NAMALWA (cell line): ENCODE results near the gene OR2C1.

Experiments used
- DNase-seq: peaks from one replicate; pipeline ENCODE4 v3.0.0-alpha.2; 2015; ENCODE audit warnings: low spot score

OR2C1 gene

GRCh38 chr16:3400446-3400778, 44.7 kb downstream of the OR2C1 start:
- no peak for DNase-seq

DNA sequence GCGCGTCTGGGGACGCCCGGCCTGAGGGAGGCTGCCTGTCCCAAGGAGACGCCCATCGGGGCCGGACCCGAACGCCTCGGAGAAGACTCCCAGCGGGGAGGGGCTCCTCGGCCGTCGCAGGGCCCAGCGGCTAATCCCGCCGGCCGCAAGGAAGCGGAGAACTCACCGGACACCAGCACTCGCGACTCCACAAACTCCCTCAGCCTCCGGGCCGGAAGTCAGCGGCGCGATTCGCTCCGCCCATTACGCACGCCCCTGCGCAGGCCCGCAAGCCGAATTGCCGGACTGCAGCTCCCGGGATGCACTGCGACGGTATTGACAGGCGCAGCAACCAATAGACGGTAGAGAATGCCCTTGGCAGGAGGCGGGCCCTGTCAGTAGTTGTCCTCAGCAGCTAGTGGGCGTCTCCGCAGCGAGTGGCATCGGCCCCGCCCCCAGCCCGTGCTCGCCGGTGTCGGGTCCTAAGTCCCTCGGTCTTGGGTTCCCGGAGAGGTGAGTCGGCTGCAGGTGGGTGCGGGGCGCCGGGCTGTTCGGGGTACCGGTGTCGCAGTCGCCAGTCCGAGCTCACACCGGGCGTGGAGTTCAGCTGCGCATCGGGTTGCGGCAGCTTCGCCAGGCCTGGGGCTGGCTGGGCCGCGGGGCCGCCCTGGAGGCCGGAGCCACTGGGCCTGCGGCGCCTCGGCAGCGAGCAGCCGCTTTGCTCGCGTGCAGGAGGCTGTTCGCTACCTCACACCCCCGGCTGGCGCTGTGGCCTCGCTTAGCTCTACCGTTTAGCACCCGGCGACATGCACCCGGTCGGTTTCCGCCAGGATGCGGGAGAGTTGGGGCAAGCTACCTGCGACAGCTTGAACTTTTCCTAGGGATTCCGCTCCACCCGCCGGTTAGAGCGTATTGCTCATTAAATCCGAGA, 45.3 kb downstream of the OR2C1 start, which contains the start of the genes ZNF174 and ZSCAN32:
TSS of gene ZNF174 (plus strand) at position 437 of the 910 bp plus-strand sequence. CDS start 790 bp downstream, outside the sequence.
TSS of gene ZSCAN32 (minus strand) at position 226 of the 910 bp plus-strand sequence. CDS start 3,447 bp downstream, outside the sequence.
- peak; percentile 99 for DNase-seq

DNA sequence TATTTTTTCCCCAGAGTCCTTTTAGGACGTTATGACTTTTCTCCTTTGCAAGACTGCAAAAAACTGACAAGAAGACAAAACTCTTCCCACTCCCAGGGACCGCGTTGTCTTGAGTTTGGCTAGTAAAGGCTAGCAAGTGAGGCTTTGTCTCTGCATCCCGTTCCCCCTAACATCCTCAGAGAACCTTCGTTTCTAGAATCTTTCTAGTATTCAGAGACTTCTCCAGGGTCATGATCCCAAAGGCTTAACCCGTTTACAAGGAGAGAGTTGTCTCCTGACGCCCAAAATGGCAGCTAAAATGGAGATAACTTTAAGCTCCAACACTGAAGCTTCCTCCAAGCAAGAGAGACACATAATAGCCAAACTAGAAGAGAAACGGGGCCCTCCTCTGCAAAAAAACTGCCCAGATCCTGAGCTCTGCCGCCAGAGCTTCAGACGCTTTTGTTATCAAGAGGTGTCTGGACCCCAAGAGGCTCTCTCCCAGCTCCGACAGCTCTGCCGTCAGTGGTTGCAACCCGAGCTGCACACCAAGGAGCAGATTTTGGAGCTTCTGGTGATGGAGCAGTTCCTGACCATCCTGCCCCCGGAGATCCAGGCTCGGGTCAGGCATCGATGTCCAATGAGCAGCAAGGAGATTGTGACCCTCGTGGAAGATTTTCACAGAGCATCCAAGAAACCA, 46.2 kb downstream of the OR2C1 start:
- DNase-seq, result peak; percentile 35
